Activated CD4-positive, CD25-positive, alpha-beta regulatory T cell treated with anti-CD3 and anti-CD28 coated beads, Interleukin-2, amount 50 U/mL, for 72 hours (primary cell): ENCODE measurements around the gene SPOUT1.

Experiments used
- DNase-seq: peaks from one replicate; pipeline ENCODE4 v3.0.0; 2021

Gene SPOUT1

GRCh38 chr9:128770286-128771030 is 59.1 kb downstream of the SPOUT1 start:
- no peak for DNase-seq
